Kasumi-1 (cell line): ENCODE data around the gene VEPH1.

Experiments
- DNase-seq, 2 experiments: peaks; one replicate each; lab custom pipeline; 2025; lab: John Stamatoyannopoulos, UW

VEPH1 gene

DNA sequence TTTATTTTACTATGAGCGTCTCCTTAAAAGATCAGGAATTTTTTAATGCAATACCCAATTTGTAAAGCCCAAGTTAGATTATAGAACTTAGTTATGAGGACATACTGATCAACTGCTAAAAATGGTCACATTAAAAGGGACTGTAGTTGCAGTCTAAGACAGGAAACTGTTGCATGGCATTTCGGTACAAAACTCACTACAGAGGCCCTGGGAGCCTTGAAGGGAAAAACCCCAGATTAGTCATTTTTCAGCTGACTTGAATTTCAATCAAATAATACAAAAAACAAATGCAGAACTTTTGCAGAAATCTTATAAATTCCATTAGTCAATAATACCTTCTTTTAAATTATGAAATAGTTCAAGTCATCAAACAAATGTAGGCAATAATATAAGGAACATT is 73.5 kb downstream of the VEPH1 start:
- DNase-seq, result peak; percentile 58 to 69

DNA sequence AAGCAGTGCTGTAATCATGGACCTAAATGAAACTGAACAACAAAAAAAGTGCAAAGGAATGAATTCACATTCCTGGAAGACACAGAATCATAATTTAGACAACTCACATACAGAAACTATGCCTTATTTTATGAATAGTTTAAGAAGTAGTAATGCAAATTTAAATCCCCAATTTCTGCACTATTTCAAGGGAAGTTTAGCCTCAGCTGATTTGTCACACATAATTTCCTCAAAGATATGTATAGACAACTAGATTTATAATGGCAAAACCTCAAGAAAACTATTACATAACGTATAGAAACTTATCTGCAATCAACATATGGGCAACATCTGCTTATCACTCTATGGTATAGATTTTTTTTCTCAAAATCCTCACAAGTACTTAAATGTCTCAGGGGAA is 74.4 kb downstream of the VEPH1 start:
- DNase-seq, result no peak

DNA sequence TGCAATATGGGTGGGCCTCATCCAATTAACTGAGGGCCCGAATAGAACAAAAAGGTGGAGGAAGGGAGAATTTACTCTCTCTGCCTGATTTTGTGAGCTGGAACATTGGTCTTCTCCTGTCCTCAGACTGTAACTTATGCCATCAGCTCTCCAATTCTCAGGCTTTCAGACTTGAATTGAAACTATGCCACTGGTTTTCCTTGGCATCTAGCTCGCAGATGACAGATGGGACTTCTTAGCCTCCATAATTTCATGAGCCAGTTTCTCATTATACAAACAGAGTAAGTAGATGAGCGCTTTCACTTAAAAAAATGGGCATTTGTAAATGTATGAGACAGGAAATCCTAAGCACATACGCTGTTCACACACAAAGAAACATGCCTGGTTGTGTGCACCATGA is 75.3 kb downstream of the VEPH1 start:
- no peak for DNase-seq

DNA sequence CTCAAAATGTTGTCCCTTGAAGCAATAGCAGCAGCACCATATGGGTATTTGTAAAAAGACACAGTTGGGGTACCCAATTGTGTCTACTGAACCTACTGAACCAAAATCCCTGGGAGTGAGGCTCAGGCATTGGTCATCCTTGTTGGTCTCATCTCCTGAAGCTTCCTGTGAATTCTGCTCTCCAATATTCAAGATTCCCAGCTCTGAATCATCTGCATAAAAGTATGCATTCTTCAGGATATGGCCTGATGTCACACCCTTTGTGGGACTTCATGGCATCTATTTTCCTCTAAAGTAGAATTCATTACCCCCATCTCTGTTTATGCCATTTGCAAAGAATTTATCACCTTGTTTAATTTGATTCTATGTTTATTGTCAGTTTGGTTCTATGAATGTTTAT is 79.9 kb downstream of the VEPH1 start:
- no peak for DNase-seq

DNA sequence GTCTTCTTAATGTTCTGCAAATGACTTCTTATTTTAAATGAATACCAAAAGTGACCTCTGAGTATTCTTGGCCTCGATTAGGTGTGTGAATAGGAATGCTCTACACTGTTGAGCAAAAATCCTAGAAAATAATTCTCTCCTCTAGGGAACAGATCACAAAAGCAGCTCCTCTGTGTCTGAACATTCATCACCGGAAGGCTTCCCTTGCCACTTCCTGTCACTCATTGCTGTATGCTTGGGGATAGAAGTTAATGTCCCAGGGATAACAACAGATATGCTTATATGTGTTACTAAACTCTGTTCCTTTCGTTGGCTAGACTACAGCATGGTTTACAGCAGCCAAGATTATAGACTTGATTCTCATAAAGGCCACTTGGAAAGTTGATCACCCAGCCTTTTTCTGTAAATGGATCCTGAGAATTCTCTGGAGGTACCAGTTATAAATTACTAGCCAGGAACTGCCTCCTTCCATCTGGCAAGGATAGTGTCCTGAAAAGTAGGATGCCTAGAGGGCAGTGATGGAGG is 82.5 kb downstream of the VEPH1 start:
- DNase-seq, result no peak

DNA sequence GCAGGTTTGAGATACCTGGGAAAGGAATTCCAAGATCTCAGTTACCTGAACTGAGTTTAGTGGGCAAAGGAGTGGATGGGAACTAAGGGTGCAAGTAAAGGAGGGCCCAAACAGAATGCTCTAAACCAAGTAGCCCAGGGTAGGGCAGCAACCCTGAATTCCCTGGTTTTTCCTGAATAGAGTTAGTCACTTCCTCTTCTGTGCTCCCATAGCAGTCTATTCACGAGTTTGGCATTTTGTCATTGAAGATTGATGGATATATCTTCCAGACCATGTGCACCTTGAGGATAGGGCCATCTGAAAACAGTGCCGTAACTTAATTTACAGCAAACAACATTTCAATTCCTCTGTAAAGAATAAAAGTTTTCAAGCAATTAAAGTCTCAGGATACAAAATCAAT is 85.1 kb downstream of the VEPH1 start:
- no peak for DNase-seq

DNA sequence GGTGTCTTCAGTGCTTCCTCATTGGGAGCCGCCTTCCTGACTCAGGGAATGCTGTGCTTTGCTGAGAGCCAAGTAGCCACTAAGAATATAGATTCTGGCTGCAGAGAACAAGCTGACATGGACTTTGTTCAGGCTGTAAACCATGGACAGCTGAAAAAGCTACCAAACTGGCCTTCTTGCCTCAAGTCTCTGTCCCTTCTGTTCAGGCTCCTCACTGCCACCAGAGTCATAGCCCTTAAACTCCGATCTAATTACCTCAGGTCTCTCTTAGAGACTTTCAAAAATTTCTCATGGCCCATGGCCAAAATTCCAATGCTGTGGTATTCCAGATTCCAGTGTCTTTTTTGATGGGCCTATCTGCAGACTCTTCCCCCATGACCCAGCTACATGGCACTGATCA is 86.0 kb downstream of the VEPH1 start:
- no peak for DNase-seq

DNA sequence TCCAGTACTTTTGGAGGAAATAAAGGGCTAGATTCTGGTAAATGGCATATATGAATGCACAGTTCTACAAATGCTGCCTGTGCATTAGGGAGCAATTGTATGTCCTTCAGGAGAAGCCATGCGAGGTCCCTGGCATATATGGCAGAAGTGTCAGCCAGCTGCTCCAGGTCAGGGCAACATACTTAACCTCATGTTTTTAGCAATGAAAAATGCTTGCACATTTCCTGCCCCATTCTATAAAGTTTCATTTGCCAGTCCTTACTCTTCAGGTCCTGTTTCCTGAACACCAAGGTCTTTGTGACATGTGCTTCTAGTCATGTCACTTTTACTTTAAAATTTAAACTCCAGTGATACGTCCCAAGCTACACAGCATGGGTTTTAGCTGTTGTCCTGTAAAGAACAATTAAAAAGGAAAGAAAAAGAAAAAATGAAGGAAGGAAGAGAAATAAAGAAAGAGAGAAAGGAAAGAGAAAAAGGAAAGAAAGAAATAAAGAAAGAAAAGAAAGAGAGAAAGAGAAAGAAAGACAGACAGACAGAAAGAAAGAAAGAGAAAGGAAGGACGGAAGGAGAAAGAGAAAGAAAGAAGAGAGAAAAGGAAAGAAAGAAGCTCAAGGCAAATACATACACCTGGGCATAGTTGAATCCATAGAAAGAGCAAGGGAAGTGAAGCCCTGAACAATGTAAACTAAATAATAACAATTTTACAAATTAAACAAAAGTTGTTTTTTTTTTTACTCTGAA is 86.7 kb downstream of the VEPH1 start:
- no peak for DNase-seq

DNA sequence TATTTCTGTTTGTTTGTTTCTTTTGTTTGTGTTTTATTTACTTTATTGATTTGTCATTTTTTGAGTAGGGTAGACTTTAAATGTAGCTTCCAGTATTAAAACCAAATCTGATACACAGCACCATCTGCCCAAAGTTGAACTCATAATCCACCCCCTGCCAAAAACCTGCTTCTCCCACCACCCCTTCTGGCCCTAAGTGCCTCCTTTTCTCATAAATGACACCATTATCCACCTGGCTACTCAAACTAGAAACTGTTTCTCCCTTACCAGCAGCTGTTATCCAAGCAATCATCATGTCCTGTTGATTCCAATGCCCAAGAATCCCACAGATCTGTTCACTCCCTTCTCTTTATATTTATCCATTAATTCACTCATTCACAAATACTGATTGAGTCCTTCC is 88.4 kb downstream of the VEPH1 start:
- no peak for DNase-seq

DNA sequence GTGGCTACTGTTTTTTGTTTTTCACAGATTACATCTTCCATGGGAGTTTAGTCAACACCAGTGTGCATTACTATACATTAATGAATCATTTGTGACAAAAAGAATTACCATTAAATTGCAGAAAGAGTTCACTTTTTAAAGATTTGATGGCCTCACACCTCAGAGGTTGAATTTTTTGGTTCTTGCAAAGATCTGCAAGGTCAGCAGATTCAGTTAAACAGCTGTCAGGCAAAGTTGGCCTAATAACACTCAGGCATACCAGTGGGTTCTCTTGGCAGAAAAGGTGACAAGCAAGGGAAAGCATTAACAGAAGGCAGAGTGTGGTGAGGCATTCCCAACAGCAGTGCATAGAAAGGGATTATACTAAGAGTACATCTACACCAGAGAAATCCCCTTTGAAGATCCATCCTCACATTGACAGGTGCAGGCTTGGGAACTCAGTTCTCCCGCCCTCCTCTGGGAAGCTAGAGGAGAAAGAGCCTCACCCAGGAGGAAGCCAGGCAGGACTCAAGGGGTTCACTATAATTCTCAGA is 90.8 kb downstream of the VEPH1 start:
- DNase-seq, result no peak

DNA sequence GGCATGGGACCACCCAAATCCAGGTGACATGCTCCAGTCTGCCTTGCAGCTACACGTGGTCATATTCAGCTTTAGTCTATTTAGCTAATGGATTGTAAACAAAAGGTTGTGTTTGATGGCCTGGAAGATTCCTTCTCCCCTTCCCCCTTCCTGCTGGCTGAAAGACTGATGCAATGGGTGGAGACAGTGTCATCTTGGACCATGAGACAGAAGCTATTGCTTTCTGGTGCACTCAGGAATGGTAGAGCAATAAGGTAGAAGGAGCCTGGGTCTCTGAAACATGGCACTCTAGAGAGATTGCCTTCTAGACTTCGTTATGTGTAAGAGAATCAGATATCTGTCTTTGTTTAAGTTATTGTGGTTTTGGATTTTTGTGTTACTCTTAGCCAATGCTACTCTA is 92.3 kb downstream of the VEPH1 start:
- DNase-seq, result no peak

DNA sequence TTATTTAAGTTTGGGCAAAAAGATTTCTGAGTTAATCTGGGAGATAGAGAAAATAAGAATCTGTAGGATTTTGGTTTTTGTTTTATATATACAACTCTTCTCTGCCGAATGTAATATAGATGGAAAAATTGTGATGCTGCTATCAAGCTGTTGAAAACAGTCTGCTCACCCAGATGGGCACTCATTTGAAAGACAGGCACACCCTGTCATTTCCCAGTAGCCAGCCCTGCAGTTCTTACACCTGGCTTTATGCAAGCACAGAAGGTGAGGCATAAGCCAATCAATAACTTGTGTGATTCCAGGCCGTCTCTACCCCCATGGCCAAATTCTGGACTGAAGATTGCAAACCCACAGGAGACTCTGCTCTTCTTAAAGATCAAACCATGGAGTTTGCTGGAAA is 93.7 kb downstream of the VEPH1 start:
- no peak for DNase-seq

DNA sequence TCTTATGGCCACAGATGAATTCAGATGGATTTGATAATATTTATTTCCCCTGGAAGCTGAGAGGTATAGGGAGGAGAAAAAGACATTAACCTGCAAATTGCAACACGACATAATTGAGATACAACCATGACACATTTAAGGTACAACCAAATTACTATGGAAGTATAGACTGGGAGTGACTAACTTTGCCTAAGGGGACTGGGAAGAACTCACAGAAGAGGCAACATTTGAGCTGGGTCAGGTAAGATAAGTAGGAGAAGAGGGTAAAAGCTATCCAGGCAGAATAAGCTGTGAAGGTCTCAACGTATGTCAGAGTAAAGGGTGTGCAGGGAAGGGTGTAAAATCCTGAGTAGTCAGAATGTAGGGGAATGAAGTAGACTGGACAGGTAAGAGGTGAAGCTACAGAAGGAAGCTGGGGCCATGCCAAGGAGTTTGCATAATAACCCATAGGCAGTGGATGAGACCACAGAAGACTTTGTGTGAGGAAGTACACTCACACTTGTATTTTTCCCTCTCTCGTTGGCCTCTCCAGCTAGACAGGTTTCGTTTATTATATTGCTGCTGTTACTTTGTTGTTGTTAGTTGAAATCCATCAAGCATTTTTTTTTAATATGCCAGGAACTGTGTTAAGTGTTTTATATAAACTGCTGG is 94.6 kb downstream of the VEPH1 start:
- no peak for DNase-seq

DNA sequence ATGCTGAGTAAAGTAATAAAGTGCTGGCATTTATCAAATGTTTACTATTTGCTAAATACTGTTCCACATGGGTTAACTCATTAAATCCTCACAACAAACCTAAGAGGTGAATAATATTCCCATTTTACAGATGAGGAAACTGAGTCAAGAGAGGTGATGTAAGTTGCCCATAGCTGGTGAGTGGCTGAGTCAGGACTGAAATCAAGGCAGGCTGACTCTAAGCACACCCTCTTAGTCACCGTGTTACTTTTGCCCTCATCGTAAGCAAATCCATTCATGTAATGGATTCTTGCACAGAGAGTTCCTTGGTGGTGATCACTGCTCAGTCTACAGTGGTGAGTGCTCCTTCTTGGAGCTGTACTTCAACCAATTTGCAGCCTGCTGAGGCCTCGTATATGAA is 95.4 kb downstream of the VEPH1 start:
- no peak for DNase-seq

DNA sequence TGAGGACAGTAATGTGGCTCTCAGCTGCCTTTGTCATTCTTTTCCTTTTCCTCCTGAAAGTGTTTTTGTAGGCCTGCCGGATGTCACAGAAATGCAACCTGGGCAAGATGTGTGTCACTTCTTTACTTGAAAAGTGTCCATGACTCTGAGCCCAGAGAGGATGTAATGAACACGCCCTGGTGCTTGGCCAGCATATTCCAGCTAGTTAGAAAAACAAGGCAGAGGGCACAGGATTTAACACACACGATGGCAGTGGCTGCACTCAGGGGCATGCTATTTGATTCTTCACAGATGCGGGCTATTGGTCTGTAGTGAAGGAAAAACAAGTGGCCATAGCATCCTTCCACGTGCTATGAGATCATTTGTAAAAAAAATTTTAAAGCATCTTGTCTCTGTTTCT is 96.8 kb downstream of the VEPH1 start:
- DNase-seq, result no peak

DNA sequence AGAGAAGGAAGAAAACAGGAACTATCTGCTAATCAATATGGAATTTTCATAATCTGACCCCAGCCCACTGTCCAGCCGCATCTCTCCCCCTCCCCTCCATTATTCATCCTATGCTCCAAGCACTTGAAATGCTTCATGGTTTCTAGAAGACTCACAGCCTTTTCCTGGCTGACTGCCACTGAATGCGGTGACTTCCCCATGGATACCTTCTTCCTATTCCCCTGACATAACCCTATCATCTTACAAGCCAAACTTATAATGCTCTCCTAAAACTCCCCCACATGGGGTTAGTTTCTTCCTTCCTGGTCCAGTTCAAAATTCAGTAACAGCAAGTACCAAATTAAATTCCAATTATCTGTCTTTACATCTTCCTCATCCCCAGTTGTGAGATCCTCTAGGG is 97.8 kb downstream of the VEPH1 start:
- DNase-seq, result peak in 1 of 2 experiments; percentile 22

DNA sequence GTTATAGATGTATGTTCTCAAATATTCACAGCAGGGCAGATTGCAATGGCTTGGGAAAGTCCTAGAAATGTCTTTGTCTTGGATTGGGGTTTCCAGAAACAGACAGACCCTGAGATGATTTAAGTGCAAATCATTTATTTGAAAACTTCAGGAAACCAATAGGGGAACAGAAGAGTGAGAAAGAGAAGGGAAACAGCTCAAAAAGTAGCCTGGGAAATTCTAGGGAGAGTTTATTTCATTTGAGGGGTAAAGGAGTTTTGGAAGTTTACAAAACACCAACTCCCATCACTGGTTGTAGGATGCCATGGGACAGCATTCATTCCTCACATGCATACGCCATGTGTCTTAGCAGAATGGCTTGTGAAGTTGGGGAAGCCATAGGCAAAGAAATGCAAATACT is 98.8 kb downstream of the VEPH1 start:
- DNase-seq, result no peak

DNA sequence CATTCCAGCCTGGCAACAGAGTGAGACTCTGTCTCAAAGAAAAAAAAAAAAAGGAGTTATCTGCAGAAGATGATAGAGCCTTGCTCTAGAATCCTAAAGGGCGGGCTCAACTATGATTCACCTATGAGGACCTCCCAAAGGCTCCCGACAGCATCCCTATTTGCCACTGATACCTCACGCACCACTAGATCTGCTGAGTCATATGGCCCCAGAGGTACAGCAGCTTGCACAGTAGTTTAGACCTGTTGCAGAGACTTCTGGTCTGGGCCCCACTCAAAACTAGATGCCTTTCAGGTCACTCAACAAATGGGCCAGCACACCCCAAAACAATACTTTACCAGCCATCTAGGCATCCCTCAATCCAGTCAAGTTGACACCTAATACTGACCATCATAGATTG is 104.6 kb downstream of the VEPH1 start:
- DNase-seq, result no peak

DNA sequence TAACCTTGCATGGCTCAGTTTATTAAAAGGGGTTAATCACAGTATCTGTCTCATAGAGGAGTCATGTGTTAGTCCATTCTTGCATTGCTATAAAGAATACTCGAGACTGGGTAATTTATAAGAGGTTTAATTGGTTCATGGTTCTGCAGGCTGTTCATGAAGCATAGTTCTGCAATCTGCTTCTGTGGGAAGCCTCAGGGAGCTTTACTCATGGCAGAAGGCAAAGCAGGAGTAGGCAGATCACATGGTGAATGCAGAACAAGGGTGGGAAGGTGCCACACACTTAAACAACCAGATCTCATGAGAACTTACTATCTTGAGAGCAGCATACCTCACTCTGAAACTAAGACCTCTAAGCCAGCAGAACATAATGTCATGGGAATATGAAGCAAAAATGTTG is 108.8 kb downstream of the VEPH1 start:
- DNase-seq, result no peak

DNA sequence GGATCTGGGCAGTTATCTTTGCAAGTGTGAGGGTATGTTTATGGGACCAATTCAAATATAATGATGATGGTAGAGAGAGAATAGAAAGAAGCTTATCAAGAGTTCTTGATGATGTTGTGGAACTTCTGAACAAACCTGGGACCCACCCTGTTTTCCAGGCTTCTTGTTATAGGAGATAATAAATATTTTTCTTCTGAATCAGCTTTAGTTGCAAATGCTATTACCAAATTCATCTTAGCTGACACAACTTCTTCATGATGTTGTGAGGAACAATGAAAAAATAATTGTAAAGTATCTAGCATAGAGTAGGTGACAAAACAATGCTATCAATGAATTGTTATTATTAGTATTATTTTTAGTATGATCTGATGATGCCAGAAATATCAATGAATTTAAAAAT is 110.1 kb downstream of the VEPH1 start:
- DNase-seq, result no peak

DNA sequence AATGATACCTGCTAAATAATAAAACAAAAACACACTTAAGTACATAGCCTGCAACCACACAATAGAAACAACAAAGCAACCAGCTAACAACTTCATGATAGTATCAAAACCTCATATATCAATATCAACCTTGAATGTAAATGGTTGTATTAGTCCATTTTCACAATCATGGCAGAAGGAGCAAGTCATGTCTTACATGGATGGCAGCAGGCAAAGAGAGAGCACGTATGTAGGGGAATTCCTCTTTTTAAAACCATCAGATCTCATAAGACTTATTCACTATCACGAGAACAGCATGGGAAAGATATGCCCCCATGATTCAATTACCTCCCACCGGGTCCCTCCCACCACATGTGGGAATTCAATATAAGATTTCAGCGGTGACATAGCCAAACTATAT is 111.1 kb downstream of the VEPH1 start:
- no peak for DNase-seq

DNA sequence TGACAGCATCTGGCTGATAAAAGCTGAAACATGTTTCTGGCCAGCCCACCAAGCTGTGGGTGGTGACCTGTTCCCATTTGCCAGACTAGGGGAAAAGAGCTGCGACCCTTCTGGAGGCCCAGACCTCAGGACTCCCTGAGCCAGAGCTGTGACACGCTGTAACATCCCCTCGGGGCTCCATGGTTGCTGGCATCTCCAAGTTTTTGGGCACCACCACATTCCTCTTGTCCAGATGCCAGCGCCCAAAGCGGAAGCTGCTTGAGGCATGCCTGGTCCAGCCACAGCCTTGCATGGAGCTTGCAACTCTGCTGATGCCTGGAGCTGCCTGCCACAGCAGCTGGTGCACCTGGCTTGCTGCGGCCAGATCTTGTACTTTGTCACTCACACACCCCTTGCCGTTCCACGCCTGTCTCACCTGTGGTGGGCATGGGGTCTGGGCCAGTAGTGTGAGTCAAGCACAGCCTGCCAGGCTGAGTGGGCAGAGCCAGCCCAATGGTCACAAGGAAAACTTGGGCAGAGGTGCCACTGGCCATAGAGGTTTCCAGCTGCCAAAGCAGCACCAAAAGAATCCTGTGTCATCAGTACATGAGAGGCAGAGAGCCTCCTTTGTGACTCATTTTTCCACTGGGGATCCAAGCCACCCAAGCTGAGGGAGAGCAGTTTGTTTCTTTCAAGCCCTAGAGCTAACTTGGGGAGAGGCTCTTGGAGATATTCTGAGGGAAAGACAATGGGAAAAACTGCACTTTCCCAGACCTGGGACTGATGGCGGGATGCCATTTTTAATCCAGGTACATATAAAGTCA is 112.3 kb downstream of the VEPH1 start:
- no peak for DNase-seq

DNA sequence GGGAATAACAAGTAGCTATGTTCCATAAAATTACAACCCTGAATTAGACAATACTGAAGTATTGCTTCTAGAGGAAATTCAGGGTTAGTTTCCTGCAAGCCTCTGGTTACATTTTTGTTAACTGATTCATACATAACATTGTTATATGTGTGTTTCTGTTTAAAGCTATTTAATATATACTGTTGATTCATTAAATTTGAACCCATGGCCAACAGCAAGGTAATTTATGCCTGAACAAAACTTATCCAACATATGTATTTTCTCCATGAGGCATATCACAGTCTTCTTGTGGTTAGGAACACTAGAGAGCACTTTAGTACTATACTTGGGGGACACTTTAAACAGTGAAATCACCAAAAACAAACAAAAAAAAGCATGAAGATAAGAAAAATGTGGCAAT is 114.2 kb downstream of the VEPH1 start:
- DNase-seq, result no peak
